Ectodermal cell (in vitro differentiated cells): ENCODE results near the gene NUP133.
"Not testable (repeated sequence)": the region's sequence is repeated elsewhere in the genome, so short reads cannot be mapped to it uniquely, and the experiment has no call there.

Source experiments
- H3K27ac ChIP-seq: 2 replicates; pipeline ENCODE4 v1.7.0; 2013; ENCODE audit warnings: mild to moderate bottlenecking, low read depth, low read length; ENCODE audit not compliant: insufficient read depth, poor library complexity, severe bottlenecking
- H3K27me3 ChIP-seq: 2 replicates; pipeline ENCODE4 v1.7.0; 2013; ENCODE audit warnings: mild to moderate bottlenecking, low read length; ENCODE audit not compliant: insufficient read depth, control insufficient read depth, poor library complexity, severe bottlenecking
- H3K36me3 ChIP-seq: one replicate; pipeline ENCODE4 v1.7.0; 2013; ENCODE audit warnings: low read length; ENCODE audit not compliant: control insufficient read depth, insufficient read depth
- H3K4me1 ChIP-seq: one replicate; pipeline ENCODE4 v1.7.0; 2013; ENCODE audit warnings: low read length; ENCODE audit not compliant: control insufficient read depth, insufficient read depth
- H3K4me3 ChIP-seq: 2 replicates; pipeline ENCODE4 v1.7.0; 2013; ENCODE audit warnings: low read depth, low read length, control low read depth; ENCODE audit not compliant: insufficient read depth
- H3K9me3 ChIP-seq: 2 replicates; pipeline ENCODE4 v1.7.0; 2013; ENCODE audit warnings: mild to moderate bottlenecking, low read length, moderate library complexity; ENCODE audit not compliant: control insufficient read depth
- WGBS, 2 experiments: methylation state at CpG; one replicate each; pipeline ENCODE4 v1.1.7; 2013; ENCODE audit warnings: missing lambda C conversion rate in 2 of 2; 5-methylcytosine and 5-hydroxymethylcytosine counted together

The NUP133 gene

DNA sequence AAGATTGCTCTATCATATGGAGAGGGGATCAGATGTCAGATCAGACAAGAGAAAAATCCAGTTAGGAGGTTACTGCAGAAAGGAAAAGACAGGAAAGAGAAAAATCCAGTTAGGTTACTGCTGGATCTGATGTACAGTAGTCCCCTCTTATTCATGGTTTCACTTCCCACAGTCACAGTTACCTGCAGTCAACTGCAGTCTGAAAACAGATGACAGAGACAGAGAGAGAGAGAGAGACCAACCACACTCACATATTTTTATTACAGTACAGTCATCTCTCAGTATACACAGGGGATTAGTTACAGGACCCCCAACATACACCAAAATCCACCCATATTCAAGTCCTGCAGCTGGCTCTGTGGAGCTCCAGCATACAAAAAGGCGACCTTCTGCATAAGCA lies 29.3 kb downstream of the NUP133 start:
- peaks cover 32% of the 10 kb centered on the region for H3K36me3 ChIP-seq
- no peaks in the 10 kb centered on the region for H3K9me3 ChIP-seq
- WGBS, 2 experiments, result 92 to 97% methylated on average over 1 of the region's 1 CpG

DNA sequence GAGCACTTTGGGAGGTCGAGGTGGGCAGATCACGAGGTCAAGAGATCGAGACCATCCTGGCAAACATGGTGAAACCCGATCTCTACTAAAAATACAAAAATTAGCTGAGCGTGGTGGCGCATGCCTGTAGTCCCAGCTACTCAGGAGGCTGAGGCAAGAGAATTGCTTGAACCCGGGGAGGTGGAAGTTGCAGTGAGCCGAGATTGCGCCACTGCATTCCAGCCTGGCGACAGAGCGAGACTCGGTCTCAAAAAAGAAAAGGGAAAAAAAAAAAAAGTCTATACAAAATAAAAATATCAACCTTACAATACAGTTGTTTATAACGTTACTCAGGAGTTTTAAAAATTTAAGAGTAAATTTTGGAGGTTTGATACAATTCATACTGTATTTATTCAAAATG lies 32.3 kb downstream of the NUP133 start:
- not testable (repeated sequence) for H3K27ac ChIP-seq

More for the DNA sequence above, 29.3 kb downstream of the NUP133 start:
- no peak overlapping the region for H3K27ac ChIP-seq
- H3K4me1 ChIP-seq, result no peaks in the 10 kb centered on the region
- H3K4me3 ChIP-seq, result no peak overlapping the region
- H3K27me3 ChIP-seq, result no peaks in the 10 kb centered on the region

DNA sequence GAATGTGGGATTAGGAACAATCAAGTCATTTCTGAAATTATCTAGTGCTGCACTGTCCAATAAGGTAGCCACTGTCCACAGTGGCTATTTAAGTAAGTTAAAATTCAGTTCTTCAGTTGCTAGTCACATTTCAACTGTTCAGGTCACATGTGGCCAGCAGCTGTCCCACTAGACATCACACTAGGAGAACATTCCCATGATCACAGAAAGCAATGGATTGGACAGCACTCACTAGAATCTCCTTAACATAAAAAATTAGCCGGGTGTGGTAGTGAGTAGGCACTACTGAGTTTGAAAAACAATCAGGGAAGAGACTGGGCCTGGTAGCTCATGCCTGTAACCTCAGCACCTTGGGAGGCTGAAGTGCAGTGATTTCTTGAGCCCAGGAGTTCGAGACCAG lies 33.6 kb downstream of the NUP133 start:
- Histone ChIP-seq H3K9me3 (no peaks in the 10 kb centered on the region), H3K36me3 (peaks cover 26% of the 10 kb centered on the region), H3K4me3 (no peak overlapping the region), H3K27me3 (no peaks in the 10 kb centered on the region), H3K27ac (no peak overlapping the region), H3K4me1 (no peaks in the 10 kb centered on the region)
- WGBS, 2 experiments, result 94 to 96% methylated on average over 2 of the region's 2 CpGs

More for the DNA sequence above, 32.3 kb downstream of the NUP133 start:
- not testable (repeated sequence) for H3K4me1 ChIP-seq, H3K9me3 ChIP-seq, H3K4me3 ChIP-seq, H3K27me3 ChIP-seq
- 96 to 97% methylated on average over 9 to 11 of the region's 13 CpGs for whole genome bisulfite sequencing, 2 experiments
- H3K36me3 ChIP-seq, result peaks cover 26% of the 10 kb centered on the region

DNA sequence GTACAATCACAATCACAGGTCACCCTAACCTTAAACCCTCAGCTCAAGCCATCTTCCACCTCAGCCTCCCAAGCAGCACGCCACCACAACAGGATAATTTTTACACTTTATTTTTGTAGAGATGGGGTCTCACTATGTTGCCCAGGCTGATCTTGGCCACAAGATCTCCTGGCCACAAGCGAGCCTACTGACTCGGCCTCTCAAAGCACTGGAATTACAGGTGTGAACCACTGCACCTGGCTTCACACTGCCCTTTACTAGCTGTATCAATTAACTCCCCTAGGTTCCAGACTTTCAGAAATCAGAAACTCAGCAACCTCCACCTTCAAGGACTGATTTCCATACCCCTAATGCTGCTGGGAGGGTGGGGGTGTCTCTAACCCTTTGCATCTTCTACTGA lies 37.0 kb downstream of the NUP133 start:
- H3K27me3 ChIP-seq, result no peaks in the 10 kb centered on the region
- no peak overlapping the region for H3K27ac ChIP-seq
- no peaks in the 10 kb centered on the region for H3K9me3 ChIP-seq
- peaks cover 20% of the 10 kb centered on the region for H3K36me3 ChIP-seq
- no peaks in the 10 kb centered on the region for H3K4me1 ChIP-seq
- 94 to 97% methylated on average over 3 of the region's 3 CpGs for WGBS, 2 experiments
- H3K4me3 ChIP-seq, result no peak overlapping the region

DNA sequence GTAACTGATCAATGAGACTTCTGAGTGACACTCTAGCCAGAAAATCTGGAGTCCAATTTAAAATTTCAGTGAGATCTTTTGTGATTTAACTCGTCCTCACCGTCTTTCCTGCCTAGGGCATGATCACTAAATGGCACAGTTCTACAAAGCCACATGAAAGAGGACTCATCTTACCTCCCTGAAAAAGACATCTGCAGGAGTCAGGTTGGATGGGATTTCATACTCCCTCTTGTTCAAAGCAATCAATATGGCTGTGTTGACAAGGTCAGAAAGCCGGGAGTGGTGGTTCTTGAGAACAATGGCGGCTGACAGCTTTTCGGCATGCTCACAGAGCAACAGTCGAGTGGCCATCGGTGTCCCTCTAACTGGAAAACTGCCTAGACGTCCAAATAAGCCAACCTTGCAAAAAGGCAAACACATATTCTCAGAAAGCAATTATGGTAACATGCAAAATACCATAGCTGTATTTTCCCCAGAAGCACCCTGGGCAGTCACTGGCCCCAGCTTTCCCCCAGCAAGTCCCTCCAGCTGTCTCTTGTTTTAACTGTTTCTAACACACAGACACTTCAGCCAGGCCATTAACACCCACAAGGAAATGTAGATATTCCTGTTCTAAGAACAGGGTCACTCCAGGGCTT lies 37.6 kb downstream of the NUP133 start:
- Histone ChIP-seq H3K9me3 (no peaks in the 10 kb centered on the region), H3K4me3 (no peak overlapping the region), H3K36me3 (peaks cover 18% of the 10 kb centered on the region), H3K27ac (no peak overlapping the region), H3K4me1 (no peaks in the 10 kb centered on the region), H3K27me3 (no peaks in the 10 kb centered on the region)
- WGBS, 2 experiments, result 94% methylated on average over 8 of the region's 8 CpGs

DNA sequence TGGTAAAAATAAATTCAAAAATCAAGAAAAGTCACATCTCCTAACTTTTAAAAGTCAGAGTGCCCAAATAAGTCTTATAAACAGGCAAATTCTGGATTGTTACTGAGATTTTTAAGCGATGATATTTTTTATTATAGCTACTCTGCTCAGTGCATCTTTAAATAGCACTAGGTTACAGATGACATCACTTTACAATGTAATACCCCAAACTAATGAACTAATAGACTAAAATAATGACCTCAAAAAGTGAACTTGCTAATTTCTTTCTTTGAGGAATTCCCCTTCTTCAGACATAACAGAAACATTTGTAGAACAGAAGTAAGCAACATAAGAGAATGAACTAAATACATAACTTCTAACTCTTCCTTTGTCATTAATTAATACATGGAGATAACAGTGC lies 41.3 kb downstream of the NUP133 start:
- Histone ChIP-seq H3K27me3 (no peaks in the 10 kb centered on the region), H3K36me3 (peaks cover 27% of the 10 kb centered on the region), H3K4me1 (no peaks in the 10 kb centered on the region), H3K9me3 (no peaks in the 10 kb centered on the region), H3K4me3 (no peak overlapping the region), H3K27ac (no peak overlapping the region)
- 100% methylated on average over 1 of the region's 1 CpG for WGBS, 2 experiments

DNA sequence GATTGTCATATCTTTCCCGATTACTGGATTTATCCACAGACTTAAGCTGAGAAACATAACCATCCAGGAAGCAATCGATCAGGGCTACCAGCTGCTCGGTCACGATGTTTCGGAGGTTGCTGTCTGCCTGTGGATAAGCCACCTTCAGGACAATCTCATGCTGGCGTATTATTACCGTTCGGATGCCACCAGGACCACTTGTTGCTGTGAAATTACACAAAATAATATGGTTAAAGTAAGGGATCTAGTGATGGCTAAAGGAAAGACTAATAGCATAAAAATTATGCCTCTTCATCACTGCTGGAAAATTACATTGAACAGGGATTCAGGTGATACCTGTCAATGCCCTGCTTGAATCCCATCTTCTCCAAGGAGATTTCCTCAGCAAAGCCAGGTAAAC lies 43.5 kb downstream of the NUP133 start:
- Histone ChIP-seq H3K9me3 (no peaks in the 10 kb centered on the region), H3K27me3 (no peaks in the 10 kb centered on the region), H3K27ac (no peak overlapping the region), H3K4me3 (no peak overlapping the region), H3K4me1 (no peaks in the 10 kb centered on the region), H3K36me3 (peaks cover 47% of the 10 kb centered on the region)
- WGBS, 2 experiments, result 96 to 97% methylated on average over 8 of the region's 8 CpGs

DNA sequence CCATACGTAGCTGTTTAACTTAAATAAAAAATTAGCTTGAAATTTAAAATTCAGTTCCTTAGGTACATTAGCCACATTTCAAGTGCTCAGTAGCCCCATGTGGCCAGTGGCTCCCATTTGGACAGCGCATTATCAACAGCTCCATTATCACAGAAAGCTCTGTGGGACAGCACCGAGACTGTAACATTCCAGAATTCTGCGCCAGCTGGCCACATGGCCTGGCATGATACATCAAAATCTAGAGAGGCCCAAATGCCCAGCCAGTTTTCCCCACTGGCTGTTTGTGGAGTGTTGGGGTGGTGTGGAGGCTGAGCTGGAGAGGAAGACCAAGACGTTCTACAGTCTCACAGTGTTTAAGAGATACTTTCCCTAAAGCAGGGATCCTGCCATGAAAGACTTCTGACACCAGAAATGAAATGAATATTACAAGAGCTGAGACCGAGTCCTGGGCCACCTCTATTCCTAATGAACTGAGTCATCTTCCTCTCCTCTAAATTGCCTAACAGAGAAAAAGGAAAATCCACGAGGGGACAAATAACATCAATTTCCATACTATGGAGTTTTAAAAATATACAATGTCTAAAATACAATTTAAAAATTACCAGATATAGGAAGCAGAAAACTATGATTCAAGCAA lies 47.0 kb downstream of the NUP133 start:
- H3K36me3 ChIP-seq, result peaks cover 45% of the 10 kb centered on the region
- no peak overlapping the region for H3K27ac ChIP-seq
- no peaks in the 10 kb centered on the region for H3K4me1 ChIP-seq
- no peak overlapping the region for H3K4me3 ChIP-seq
- WGBS, 2 experiments, result 92 to 94% methylated on average over 6 of the region's 7 CpGs
- no peaks in the 10 kb centered on the region for H3K27me3 ChIP-seq
- H3K9me3 ChIP-seq, result no peaks in the 10 kb centered on the region

DNA sequence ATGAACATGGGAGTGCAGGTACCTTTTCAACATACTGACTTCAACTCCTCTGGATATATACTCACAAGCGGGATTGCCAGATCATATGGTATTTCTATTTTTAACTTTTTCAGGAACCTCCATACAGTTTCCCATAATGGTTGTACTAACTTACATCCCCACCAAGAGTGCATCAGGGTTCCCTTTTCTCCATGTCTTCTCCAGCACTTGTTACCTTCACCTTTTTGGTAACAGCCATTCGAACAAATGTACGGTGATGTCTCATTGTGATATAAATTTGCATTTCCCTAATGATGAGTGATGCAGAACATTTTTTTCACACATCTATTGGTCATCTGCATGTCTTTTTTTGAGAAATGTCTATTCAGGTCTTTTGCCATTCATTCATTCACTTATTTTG lies 48.3 kb downstream of the NUP133 start:
- no peak overlapping the region for H3K4me3 ChIP-seq
- H3K9me3 ChIP-seq, result no peaks in the 10 kb centered on the region
- peaks cover 45% of the 10 kb centered on the region for H3K36me3 ChIP-seq
- 97 to 98% methylated on average over 2 to 3 of the region's 3 CpGs for WGBS, 2 experiments
- H3K27me3 ChIP-seq, result no peaks in the 10 kb centered on the region
- H3K27ac ChIP-seq, result no peak overlapping the region
- no peaks in the 10 kb centered on the region for H3K4me1 ChIP-seq

DNA sequence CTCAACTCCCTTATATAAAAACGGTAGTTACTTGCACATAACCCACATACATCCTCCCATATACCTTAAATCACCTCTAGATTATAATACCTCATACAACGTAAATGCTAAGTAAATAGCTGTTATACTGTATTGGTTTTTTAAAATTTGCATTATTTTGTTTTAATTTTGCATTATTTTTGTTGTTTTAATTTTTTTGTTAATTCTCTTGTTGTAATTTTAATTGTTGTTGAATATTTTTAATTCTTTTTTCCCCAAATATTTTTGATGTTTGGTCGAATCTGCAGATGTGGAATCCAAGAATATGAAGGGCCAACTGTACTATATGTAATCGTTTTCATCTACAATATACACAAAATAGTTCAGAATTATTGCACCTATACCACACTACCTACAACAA lies 50.7 kb downstream of the NUP133 start:
- Histone ChIP-seq H3K27ac (no peak overlapping the region), H3K4me1 (no peaks in the 10 kb centered on the region), H3K9me3 (no peaks in the 10 kb centered on the region), H3K36me3 (peaks cover 26% of the 10 kb centered on the region), H3K27me3 (no peaks in the 10 kb centered on the region), H3K4me3 (no peak overlapping the region)
- WGBS, 2 experiments, result 87 to 100% methylated on average over 2 to 3 of the region's 4 CpGs
